Measurements from ENCODE around the gene OSGIN1.

The OSGIN1 gene

GRCh38 chr16:84013787-84014569, 60.9 kb downstream of the OSGIN1 start:
- TF ChIP-seq POLR2A (IDR thresholded peaks at IDR 0.05; ENCODE audit: low read length), result no peak
- TF ChIP-seq GATA1 (IDR thresholded peaks at IDR 0.05; ENCODE audit: low read depth, low read length), result no peak
- DNase-seq, result peak; percentile 82 to 86

GRCh38 chr16:84014570-84015327, 61.7 kb downstream of the OSGIN1 start:
- TF ChIP-seq GATA1 (IDR thresholded peaks at IDR 0.05; ENCODE audit: low read depth, low read length) (no peak), POLR2A (IDR thresholded peaks at IDR 0.05; ENCODE audit: low read length) (no peak)
- DNase-seq, result no peak

GRCh38 chr16:84015399-84015798, 62.4 kb downstream of the OSGIN1 start:
- DNase-seq, result no peak
- TF ChIP-seq GATA1 (IDR thresholded peaks at IDR 0.05; ENCODE audit: low read depth, low read length), result no peak
- TF ChIP-seq POLR2A (IDR thresholded peaks at IDR 0.05; ENCODE audit: low read length), result no peak

Data from erythroblast (primary cell).